Endothelial cell of umbilical vein (primary cell): ENCODE results near the gene HID1. TPM values are rescaled to one million over a fixed set of nuclear protein-coding genes. Genes with fewer than 3 reads are reported as not detected.

Source experiments
- BruUV-seq: library from RNA; stranded (reverse); fragments of 400-500 nt; replicated peaks from 2 replicates; lab custom pipeline; 2021; lab: Mats Ljungman, UMichigan
- CTCF ChIA-PET: fragments of 300-600, 350-600 bp; sonication (Branson Sonifier 250); formaldehyde crosslinking; loops from one replicate; lab custom pipeline; 2021; ENCODE audit warnings: antibody characterized with exemption, inconsistent platforms; lab: Charles Lee
- POLR2A ChIA-PET: fragments of 300-600, 350-600 bp; sonication (Branson Sonifier 250); formaldehyde crosslinking; loops from one replicate; lab custom pipeline; 2021; ENCODE audit warnings: antibody characterized with exemption, inconsistent platforms; lab: Charles Lee
- DNase-seq: peaks from one replicate; pipeline ENCODE4 v3.0.0-alpha.2; 2011; ENCODE audit warnings: low read depth, low spot score
- FAIRE-seq: peaks from 2 replicates; lab custom pipeline; 2011; peaks lifted over from hg19 to GRCh38; lab: Jason Lieb, UNC
- H2AFZ ChIP-seq: 2 replicates; pipeline ENCODE4 v1.6.0; 2012; ENCODE audit warnings: low read depth, low read length, control low read depth, inconsistent platforms
- H3K27ac ChIP-seq: 2 replicates; pipeline ENCODE4 v1.5.1; 2011; ENCODE audit warnings: low read depth, mild to moderate bottlenecking, control low read depth, low read length, moderate library complexity; ENCODE audit not compliant: insufficient read depth
- H3K27me3 ChIP-seq, 2 experiments: 2 replicates each; pipeline versions ENCODE4 v1.6.0 to v1.6.1; 2011; ENCODE audit warnings: low read length in 2 of 2, mixed read lengths in 1 of 2; ENCODE audit not compliant: control insufficient read depth in 2 of 2, insufficient read depth in 2 of 2
- H3K36me3 ChIP-seq, 2 experiments: 2 replicates in 1 of 2; 3 replicates in 1 of 2; pipeline ENCODE4 v1.5.1; 2011; ENCODE audit warnings: low read length in 2 of 2, mild to moderate bottlenecking in 1 of 2, moderate library complexity in 1 of 2; ENCODE audit not compliant: control insufficient read depth in 2 of 2, insufficient read depth in 2 of 2; ENCODE audit errors: extremely low read depth in 1 of 2
- H3K4me1 ChIP-seq: 3 replicates; pipeline ENCODE4 v1.5.1; 2011; ENCODE audit warnings: mild to moderate bottlenecking, low read length; ENCODE audit not compliant: control insufficient read depth, insufficient read depth; ENCODE audit errors: extremely low read depth
- H3K4me2 ChIP-seq: 2 replicates; pipeline ENCODE4 v1.6.1; 2011; ENCODE audit warnings: low read length, control low read depth, mixed read lengths; ENCODE audit not compliant: insufficient read depth
- H3K4me3 ChIP-seq, 3 experiments: fragments of 200-600 bp in 1 of 3; sonication (generic), shearing (Covaris generic) in 1 of 3; replicated peaks in 1 of 3; 2 replicates each; pipeline ENCODE4 v1.5.1; 2011 to 2016; ENCODE audit warnings: control low read depth in 3 of 3, low read length in 3 of 3, mild to moderate bottlenecking in 2 of 3, inconsistent platforms in 1 of 3, low read depth in 1 of 3, moderate library complexity in 1 of 3; ENCODE audit not compliant: insufficient read depth in 1 of 3
- H3K79me2 ChIP-seq: 2 replicates; pipeline ENCODE4 v1.6.0; 2012; ENCODE audit warnings: low read length, inconsistent platforms; ENCODE audit not compliant: control insufficient read depth, insufficient read depth
- H3K9ac ChIP-seq: replicated peaks from 2 replicates; pipeline ENCODE3; 2011; ENCODE audit warnings: low read length, control low read depth; ENCODE audit not compliant: insufficient read depth; ENCODE audit errors: extremely low read depth
- H3K9me1 ChIP-seq: replicated peaks from 3 replicates; pipeline ENCODE4 v1.6.0; 2011; ENCODE audit warnings: mild to moderate bottlenecking, low read length; ENCODE audit not compliant: control insufficient read depth, insufficient read depth; ENCODE audit errors: extremely low read depth
- H3K9me3 ChIP-seq: replicated peaks from 2 replicates; pipeline ENCODE4 v1.5.1; 2012; ENCODE audit warnings: low read length, inconsistent platforms; ENCODE audit not compliant: control insufficient read depth, insufficient read depth
- H4K20me1 ChIP-seq: replicated peaks from 2 replicates; pipeline ENCODE3; 2011; ENCODE audit warnings: mild to moderate bottlenecking, low read length; ENCODE audit not compliant: control insufficient read depth, insufficient read depth; ENCODE audit errors: extremely low read depth
- EZH2 ChIP-seq: IDR thresholded peaks from 2 replicates; pipeline ENCODE4 v1.6.1; 2012; ENCODE audit warnings: borderline replicate concordance, low read depth, mild to moderate bottlenecking, moderate library complexity, low read length, inconsistent platforms; ENCODE audit not compliant: severe bottlenecking
- FOS ChIP-seq: IDR thresholded peaks from 2 replicates; pipeline ENCODE4 v1.6.1; 2011; ENCODE audit warnings: mild to moderate bottlenecking, low read length, moderate library complexity, borderline replicate concordance; ENCODE audit not compliant: insufficient read depth
- GATA2 ChIP-seq: IDR thresholded peaks from 2 replicates; pipeline ENCODE4 v1.7.0; 2011; ENCODE audit warnings: low read depth, mild to moderate bottlenecking, moderate library complexity, mixed read lengths, low read length; ENCODE audit not compliant: insufficient read length, insufficient read depth
- JUN ChIP-seq: IDR thresholded peaks from 2 replicates; pipeline ENCODE4 v1.6.1; 2011; ENCODE audit warnings: borderline replicate concordance, low read depth; ENCODE audit not compliant: insufficient read length, insufficient read depth
- MYC ChIP-seq: IDR thresholded peaks from one replicate; pipeline ENCODE4 v1.6.1; 2011; ENCODE audit warnings: mild to moderate bottlenecking, low read depth, low read length
- POLR2A ChIP-seq: IDR thresholded peaks from 2 replicates; pipeline ENCODE4 v1.6.1; 2012; ENCODE audit warnings: low read depth, mild to moderate bottlenecking, control low read depth, low read length
- POLR2AphosphoS5 ChIP-seq: IDR thresholded peaks from 2 replicates; pipeline ENCODE4 v1.6.1; 2012; ENCODE audit warnings: low read depth, mild to moderate bottlenecking, control low read depth, low read length, moderate library complexity; ENCODE audit not compliant: insufficient read depth
- dilution Hi-C: fragments of 300-500 bp; cut with MboI; formaldehyde crosslinking; loops from one replicate; pipeline ENCODE4 v1.15.0; 2019; ENCODE audit warnings: low sequenced_read_pairs; ENCODE audit not compliant: extremely low pct_ligation_motif_present
- intact Hi-C: fragments of 100-400 bp; cut with micrococcal nuclease; formaldehyde crosslinking; loops from one replicate; pipeline ENCODE4 v1.10.0; 2022
- polyA plus RNA-seq, 4 experiments: library from polyadenylated mRNA; depleted of rRNA in 3 of 4; stranded (reverse) in 3 of 4; unstranded in 1 of 4; fragments of >200 nt; gene quantifications; 2 replicates each; pipeline versions ENCODE4 v1.2.1 to v1.2.3, GENCODE V29; 2011 to 2012; ENCODE audit warnings: missing spikeins in 1 of 4
- total RNA-seq: library from RNA; stranded (reverse); gene quantifications from 2 replicates; pipeline ENCODE4 v1.2.3, GENCODE V29; 2021
- TF ChIP-seq, protein P1 (sequence below): IDR thresholded peaks from 2 replicates; pipeline ENCODE4 v1.6.1; 2011; ENCODE audit not compliant: insufficient read depth, insufficient read length
- TF ChIP-seq, protein P2 (sequence below), 2 donors: IDR thresholded peaks; 1 replicate in 1 of 2; 2 replicates in 1 of 2; pipeline ENCODE4 v1.5.1; 2011; ENCODE audit warnings: low read length in 2 of 2, mild to moderate bottlenecking in 2 of 2, moderate library complexity in 2 of 2, control low read depth in 1 of 2, inconsistent platforms in 1 of 2, low read depth in 1 of 2; ENCODE audit not compliant: insufficient read depth in 1 of 2; ENCODE audit errors: extremely low read depth in 1 of 2

HID1 gene
- total and polyA plus RNA-seq, 2 donors (not counting 3 experiments of a cell fraction or from before 2014, with no cell fraction given): 41.4 to 53.3 TPM

DNA sequence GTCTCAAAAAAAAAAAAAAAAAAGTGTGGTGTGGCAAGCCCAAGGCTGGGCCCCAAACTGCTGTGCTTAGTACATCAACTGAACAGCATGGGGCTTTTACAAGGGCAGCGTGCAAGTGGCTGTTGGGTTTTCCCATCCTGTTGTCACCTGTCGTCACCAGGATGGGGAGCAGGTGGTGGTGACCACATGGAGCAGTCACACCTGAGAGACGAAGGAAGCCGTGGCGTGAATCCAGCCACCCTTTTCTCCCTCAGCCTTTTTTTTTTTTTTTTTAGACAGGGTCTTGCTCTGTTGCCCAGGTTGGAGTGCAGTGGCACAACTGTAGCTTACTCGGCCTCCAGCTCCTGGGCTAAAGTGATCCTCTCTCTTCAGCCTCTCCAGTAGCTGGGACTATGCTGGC lies 35.8 kb upstream of the HID1 start:
- dilution Hi-C loops (no loop called here), intact Hi-C loops (no loop called here)
- CTCF ChIA-PET: interaction anchor here (1.0 to 6.0 kb wide), 4 partner anchors 25 to 97 kb away, joined by 3 to 134 read pairs (median 7); no protein-coding TSS in a partner anchor
- no peak for FAIRE-seq
- peaks cover 0 to 14% of the 10 kb centered on the region in 2 experiments for H3K36me3 ChIP-seq
- H3K9ac ChIP-seq: no peak overlapping the region
- H3K9me1 ChIP-seq: no peaks in the 10 kb centered on the region
- no peaks in the 10 kb centered on the region for H4K20me1 ChIP-seq
- H2AFZ ChIP-seq: no peak overlapping the region
- POLR2A ChIA-PET: no interaction called here
- TF ChIP-seq GATA2 (no peak), EZH2 (no peak), MYC (no peak), JUN (no peak), POLR2AphosphoS5 (no peak), POLR2A (no peak), FOS (no peak)
- TF ChIP-seq, protein P1, sequence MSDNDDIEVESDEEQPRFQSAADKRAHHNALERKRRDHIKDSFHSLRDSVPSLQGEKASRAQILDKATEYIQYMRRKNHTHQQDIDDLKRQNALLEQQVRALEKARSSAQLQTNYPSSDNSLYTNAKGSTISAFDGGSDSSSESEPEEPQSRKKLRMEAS: no peak
- TF ChIP-seq, protein P2, sequence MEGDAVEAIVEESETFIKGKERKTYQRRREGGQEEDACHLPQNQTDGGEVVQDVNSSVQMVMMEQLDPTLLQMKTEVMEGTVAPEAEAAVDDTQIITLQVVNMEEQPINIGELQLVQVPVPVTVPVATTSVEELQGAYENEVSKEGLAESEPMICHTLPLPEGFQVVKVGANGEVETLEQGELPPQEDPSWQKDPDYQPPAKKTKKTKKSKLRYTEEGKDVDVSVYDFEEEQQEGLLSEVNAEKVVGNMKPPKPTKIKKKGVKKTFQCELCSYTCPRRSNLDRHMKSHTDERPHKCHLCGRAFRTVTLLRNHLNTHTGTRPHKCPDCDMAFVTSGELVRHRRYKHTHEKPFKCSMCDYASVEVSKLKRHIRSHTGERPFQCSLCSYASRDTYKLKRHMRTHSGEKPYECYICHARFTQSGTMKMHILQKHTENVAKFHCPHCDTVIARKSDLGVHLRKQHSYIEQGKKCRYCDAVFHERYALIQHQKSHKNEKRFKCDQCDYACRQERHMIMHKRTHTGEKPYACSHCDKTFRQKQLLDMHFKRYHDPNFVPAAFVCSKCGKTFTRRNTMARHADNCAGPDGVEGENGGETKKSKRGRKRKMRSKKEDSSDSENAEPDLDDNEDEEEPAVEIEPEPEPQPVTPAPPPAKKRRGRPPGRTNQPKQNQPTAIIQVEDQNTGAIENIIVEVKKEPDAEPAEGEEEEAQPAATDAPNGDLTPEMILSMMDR (IDR thresholded peaks at IDR 0.05; ENCODE audit: extremely low read depth in 1 of 2, insufficient read depth in 1 of 2, low read depth in 1 of 2, low read length in 2 of 2): no peak
- H3K79me2 ChIP-seq: peaks cover 5% of the 10 kb centered on the region
- no peaks in the 10 kb centered on the region for H3K27me3 ChIP-seq
- H3K27ac ChIP-seq: no peak overlapping the region
- no peak overlapping the region for H3K4me2 ChIP-seq
- H3K9me3 ChIP-seq: no peaks in the 10 kb centered on the region
- no peak for DNase-seq
- BruUV-seq: no TSS peak
- H3K4me1 ChIP-seq: peaks cover 11% of the 10 kb centered on the region
- no peak overlapping the region for H3K4me3 ChIP-seq
